ENCODE measurements around the gene SPOCK2.

The SPOCK2 gene

GRCh38 chr10:72087392-72087968 lies 871 bp downstream of the SPOCK2 start:
- peak; percentile 54 for DNase-seq (ENCODE audit: low spot score)

DNA sequence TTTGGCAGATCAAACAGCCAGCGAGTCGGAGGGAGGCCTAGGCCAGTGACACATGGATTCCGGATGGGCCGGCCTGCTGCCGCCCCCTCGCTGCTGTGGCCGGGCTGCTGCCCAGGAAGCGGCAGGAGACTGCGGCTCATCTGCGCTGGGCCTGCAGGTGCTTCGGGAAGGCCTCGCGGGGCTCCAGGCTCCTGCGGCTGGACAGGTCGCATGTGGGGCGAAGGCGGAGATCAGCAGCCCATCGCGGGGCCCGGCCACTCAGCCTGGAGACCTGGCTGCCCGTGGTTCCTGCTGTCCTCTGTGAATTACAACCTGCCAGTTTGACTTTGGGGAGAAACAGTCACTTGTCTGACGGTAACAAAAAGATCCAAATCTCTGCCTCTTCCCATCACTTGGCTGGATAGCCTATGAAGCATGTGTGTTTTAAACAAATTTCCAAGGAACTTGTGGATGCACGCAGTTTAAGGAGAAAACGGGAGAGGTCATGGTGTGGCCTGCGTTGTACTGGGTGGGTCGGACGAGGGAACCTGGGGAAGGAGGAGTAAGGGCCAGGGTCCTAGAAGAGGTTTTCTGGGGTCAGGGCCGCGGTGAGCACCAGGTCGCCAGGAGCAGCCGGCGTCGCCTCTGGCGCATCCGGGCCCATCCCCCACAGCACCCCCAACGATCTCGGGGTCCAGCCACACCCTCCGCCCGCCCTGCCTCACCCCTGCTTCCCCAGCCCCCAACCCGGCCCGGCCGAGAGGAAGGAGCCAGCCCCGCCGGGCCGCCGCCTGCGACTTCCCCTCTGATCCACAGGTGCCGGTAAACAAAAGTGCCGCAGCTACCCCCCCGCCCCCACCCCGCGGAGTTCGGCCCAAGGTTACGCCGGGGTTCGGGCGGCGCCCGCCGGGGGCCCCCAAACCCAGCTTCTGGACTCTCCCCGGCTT lies 1.6 kb downstream of the SPOCK2 start:
- DNase-seq (ENCODE audit: low spot score): peak; percentile 72

GRCh38 chr10:72085864-72086465 lies 2.4 kb downstream of the SPOCK2 start:
- no peak for DNase-seq (ENCODE audit: low spot score)

GRCh38 chr10:72085166-72085565 lies 3.2 kb downstream of the SPOCK2 start:
- DNase-seq (ENCODE audit: low spot score): no peak

GRCh38 chr10:72083790-72084459 lies 4.4 kb downstream of the SPOCK2 start:
- no peak for DNase-seq (ENCODE audit: low spot score)

GRCh38 chr10:72082856-72083789 lies 5.2 kb downstream of the SPOCK2 start:
- DNase-seq (ENCODE audit: low spot score): no peak

- no peak for DNase-seq (ENCODE audit: low spot score)
Observed at GRCh38 chr10:72081772-72082590, 6.4 kb downstream of the SPOCK2 start.

DNA sequence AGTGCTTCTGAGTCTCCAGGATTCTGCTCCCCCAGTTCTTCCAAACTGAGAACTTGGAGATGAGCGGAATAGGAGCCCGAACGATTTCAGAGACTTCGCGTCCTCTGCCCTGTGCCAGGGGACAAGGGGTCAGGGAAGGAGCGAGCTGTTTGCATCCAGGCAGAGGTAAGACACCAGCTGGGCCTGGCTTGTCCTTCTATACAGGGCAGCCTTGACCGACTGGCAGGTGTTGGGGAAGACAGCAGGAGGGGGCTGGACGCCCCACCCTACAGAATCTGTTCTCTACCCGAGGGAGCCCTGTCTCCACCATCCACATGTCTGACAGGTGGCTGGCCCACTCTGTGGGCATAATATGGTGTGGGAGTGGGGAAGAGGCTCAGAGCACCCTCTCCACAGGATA lies 7.1 kb downstream of the SPOCK2 start:
- DNase-seq (ENCODE audit: low spot score): no peak

- DNase-seq (ENCODE audit: low spot score): no peak
Observed at GRCh38 chr10:72080042-72080975, 8.0 kb downstream of the SPOCK2 start.

DNA sequence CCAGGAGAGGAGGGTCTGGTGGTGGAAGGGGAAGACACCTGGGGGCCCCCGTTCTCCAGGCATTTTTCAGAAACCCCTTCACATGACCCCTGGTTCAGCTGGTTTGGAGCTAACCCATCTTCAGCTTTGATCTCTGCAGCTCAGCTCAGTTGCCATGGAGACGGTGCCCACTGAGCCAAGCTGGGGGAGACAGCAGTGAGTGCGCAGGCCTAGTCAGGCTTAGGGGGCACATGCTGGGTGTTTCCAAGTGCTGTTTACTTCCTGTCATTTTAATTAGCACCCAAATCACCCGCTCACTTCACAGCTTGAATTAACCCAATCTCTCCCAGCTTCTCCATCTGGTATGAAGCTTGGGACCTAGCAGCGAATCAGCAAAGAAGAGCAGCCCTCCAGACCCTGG lies 9.0 kb downstream of the SPOCK2 start:
- no peak for DNase-seq (ENCODE audit: low spot score)

DNA sequence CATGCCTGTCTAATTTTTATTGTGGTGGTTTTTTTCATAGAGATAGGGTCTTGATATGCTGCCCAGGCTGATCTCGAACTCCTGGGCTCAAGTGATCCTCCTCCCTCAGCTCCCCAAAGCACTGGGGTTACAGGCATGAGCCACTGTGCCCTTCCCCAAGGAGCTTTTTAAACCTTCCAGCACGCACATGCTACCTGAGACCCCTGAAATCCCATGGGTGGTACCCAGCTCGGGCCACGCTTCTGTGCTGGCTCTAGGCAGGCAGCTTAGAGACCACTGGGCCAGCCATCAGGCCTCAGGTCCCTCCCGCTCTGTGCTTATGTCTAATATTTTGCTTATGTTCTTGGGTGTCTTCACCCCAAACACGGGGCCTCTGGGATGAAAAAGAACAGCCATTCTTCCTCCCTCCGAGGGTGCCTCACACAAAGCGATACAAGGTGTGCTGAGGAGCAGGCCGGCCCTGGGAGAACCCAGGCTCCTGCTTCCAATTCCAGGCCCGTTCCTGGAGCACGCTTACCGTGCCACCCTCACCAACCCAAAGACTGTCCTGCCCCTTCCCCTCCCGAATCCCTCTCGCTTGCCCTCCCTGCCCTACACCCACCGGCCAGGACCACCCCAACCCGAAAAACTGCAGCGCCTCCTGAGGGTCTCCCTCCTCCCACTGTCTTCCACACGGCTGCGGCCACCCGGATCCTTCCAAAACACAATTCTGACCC lies 10.9 kb downstream of the SPOCK2 start:
- DNase-seq (ENCODE audit: low spot score): no peak

- no peak for DNase-seq (ENCODE audit: low spot score)
Observed at GRCh38 chr10:72076756-72077155, 11.6 kb downstream of the SPOCK2 start.

DNA sequence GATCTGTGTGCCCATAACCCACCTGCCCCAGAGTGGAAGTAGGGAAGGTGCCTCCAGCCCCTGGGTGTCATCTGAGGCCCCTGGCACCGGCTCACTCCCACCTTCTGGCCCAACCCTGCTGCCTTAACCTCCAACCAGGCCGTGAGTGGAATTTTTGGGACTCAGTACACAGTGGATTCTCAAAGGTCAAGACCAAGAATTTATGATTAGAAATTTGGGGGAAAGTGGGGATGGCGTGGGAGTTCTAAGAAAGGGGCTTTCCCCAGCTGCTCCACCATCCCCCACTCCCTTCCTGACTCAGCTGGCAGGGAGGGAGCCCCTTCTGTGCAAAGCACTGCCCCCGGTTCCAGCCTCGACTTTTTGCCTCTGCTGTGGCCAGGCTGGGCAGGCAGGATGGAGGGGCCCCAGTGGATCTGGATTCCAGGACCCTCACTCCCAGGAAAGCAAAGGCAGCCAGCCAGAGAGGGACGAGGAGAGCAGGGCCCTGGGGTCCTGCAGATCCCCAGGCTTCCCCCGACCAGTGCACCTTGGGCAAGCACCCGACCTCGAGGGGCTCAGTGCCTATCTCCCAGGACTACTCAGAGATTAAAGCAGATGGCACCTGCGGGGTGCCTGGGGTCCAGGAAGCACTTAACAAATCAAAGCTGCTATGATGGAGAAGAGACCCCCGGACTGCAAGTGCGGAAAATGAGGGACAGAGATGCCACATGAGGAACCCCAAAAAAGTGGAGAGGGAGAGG lies 12.8 kb downstream of the SPOCK2 start:
- no peak for DNase-seq (ENCODE audit: low spot score)

- no peak for DNase-seq (ENCODE audit: low spot score)
Observed at GRCh38 chr10:72074574-72075375, 13.6 kb downstream of the SPOCK2 start.

DNA sequence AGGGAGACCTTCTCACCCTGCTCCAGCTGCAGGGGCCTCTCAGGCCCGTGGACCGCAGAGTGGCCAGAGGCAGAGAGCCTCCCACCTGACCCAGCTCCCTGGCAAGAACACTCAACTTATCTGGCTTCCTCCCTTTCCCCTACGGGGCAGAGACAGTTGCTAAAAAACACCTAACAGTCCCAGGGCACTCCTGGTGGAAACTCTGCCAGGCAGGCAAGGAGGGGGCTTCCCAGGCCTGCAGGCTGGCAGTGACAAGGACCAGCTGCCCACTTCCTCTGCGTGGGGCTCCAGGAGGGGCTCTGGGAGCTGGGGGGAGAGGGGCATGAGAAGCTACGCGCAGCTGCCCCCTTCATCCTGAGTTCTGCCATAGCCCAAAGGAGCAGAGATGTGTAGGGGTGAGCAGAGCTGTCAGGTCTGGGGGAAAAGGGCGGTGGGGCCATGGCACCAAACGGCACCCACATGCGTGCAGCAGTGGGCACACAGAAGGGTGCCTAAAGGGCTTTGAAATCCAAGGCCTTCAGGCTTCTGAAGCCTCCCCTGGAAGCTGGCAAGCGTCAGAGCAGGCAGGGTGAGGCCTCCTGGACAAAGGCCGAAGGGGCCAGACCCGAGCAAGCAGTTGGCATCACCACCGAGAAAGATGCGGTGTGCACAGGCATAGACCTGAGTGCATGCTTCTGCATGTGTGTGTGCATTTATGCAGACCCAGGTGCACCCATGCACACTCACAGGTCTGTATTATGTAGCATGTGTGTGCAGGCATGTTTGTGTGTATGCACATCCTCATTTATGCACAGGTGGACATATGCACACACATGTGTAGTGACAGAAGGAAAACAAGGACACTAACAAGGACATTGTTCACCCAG lies 14.4 kb downstream of the SPOCK2 start:
- DNase-seq (ENCODE audit: low spot score): no peak

DNA sequence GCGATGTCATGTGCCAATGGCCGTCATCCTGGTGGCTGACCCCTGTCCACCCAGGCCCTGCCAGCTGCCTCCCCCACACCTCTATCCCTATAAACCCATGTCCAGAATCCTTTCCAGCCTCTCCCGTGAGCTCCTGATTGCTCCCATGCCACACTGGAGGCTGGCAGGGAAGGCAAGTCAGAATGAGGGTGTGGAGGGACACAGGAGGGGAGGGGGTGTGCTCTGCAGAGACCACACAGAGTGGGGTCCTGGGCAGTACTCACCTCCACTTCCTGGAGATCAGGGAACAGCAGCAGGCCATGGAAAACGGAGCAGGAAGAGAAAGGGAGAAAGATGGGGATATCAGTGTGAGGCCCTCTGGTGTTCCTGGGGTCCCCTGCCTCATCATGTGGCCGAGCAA lies 15.7 kb downstream of the SPOCK2 start:
- DNase-seq (ENCODE audit: low spot score): no peak

Measured in iPS-NIHi11 (cell line).